NCI-H2196 treated with DMSO at 0.1 percent for 48 hours (cell line): ENCODE measurements around the gene TYW1.
"Not testable (repeated sequence)": the region's sequence is repeated elsewhere in the genome, so short reads cannot be mapped to it uniquely, and the experiment has no call there.

Source experiments
- DNase-seq: peaks from one replicate; lab custom pipeline; 2025; ENCODE audit not compliant: unreplicated experiment; lab: John Stamatoyannopoulos, UW

The TYW1 gene

GRCh38 chr7:67233506-67233905 is 236.9 kb downstream of the TYW1 start:
- not testable (repeated sequence) for DNase-seq

GRCh38 chr7:67236216-67236615 is 239.6 kb downstream of the TYW1 start:
- not testable (repeated sequence) for DNase-seq

- DNase-seq: not testable (repeated sequence)
These were observed 246.2 kb downstream of the TYW1 start for GRCh38 chr7:67242871-67243270.

GRCh38 chr7:67248364-67248763 is 251.7 kb downstream of the TYW1 start:
- not testable (repeated sequence) for DNase-seq

GRCh38 chr7:67251986-67252558 is 255.4 kb downstream of the TYW1 start:
- no peak for DNase-seq

- not testable (repeated sequence) for DNase-seq
These were observed 258.4 kb downstream of the TYW1 start for GRCh38 chr7:67255076-67255475.

GRCh38 chr7:67257779-67258178 is 261.1 kb downstream of the TYW1 start:
- not testable (repeated sequence) for DNase-seq

- not testable (repeated sequence) for DNase-seq
These were observed 262.7 kb downstream of the TYW1 start for GRCh38 chr7:67259363-67259762.

GRCh38 chr7:67260166-67260586 is 263.5 kb downstream of the TYW1 start:
- DNase-seq: not testable (repeated sequence)

- DNase-seq: not testable (repeated sequence)
These were observed 267.4 kb downstream of the TYW1 start for GRCh38 chr7:67264000-67264399.

- DNase-seq: not testable (repeated sequence)
These were observed 269.4 kb downstream of the TYW1 start for GRCh38 chr7:67266070-67266469.

- DNase-seq: no peak
These were observed 271.3 kb downstream of the TYW1 start for GRCh38 chr7:67267914-67268313.

GRCh38 chr7:67269916-67270315 is 273.3 kb downstream of the TYW1 start:
- not testable (repeated sequence) for DNase-seq
